Fibroblast of skin of left biceps (primary cell): ENCODE results near the gene PRDM5.
"Not testable (repeated sequence)": the region's sequence is repeated elsewhere in the genome, so short reads cannot be mapped to it uniquely, and the experiment has no call there.

ENCODE experiments used
- DNase-seq, 2 experiments: peaks; one replicate each; pipeline ENCODE4 v3.0.0-alpha.2; 2013; ENCODE audit warnings: low read depth in 2 of 2

PRDM5 gene

DNA sequence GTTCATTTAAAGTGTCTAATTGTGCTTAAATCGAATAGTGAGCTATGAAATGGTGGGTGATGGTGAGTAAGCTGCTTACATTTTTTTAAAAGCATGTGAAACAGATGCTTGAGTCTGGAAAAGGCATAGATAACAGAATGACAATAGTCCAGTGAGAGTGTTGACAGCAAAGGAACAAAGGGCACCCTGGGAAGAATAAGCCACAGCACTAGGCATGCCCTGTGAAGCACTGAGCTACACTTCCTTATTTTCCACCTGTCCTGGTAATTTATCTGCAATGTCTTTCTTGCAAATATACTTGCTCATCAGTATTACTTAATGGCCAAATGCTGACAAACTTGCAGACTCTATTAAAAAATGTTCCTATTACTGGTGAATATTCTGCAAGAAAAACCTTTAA is 168.7 kb downstream of the PRDM5 start:
- no peak for DNase-seq

DNA sequence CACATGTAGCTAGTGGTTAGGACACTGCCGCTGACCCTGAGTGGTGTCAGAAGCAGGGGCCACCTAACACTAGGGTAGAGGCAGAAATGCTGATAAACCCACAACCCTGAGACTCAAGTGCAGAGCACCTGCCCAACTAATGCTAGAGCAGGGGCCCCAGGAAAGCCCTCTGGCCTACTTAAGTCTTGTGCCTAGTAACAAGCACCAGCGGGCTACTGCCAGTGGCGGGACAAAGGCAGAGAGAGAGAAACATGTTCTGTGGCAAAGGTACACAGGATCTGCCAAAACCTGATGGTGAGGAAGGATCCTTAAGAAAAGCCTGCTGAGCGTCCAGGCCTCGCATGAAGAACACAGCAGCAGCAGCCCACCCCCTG is 172.4 kb downstream of the PRDM5 start:
- no peak for DNase-seq

DNA sequence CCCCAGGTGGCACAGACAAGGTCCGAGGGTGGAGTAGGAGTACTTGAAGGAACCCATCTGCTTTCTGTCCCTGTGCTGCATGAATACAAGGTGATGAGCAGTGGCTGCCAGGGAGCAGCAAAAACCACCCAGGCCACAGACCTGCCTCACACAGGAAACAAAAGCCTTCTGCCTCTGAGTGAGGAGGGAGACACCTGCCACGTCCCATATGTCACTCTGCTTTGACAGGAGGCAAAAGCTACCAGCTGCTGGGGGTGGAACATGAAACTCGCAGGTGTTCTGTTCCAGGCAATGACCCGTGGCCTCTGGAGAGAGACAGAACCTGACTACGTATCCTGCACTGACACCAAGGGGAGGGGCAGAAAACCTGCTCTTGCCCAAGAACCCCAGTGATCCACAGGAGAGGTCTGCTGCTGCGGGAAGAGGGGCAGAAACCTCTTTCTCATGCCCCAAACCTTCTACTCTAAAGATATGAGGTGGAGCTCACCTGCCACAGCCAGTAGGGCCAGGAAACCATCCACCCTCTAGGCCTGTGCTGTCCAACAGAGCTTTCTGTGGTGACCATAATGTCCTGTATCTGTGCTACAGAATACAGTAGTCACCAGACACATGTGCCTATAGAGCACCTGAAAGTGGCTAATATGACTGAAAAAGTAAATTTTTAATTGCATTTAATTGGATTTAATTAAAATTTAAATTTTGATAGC is 172.9 kb downstream of the PRDM5 start:
- no peak for DNase-seq

DNA sequence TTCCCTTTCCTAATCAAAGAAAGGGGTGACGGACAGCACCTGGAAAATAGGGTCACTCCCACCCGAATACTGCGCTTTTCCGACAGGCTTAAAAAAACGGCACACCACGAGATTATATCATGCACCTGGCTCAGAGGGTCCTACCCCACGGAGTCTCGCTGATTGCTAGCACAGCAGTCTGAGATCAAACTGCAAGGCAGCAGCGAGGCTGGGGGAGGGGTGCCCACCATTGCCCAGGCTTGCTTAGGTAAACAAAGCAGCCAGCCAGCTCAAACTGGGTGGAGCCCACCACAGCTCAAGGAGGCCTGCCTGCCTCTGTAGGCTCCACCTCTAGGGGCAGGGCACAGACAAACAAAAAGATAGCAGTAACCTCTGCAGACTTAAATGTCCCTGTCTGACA is 180.9 kb downstream of the PRDM5 start:
- not testable (repeated sequence) for DNase-seq

DNA sequence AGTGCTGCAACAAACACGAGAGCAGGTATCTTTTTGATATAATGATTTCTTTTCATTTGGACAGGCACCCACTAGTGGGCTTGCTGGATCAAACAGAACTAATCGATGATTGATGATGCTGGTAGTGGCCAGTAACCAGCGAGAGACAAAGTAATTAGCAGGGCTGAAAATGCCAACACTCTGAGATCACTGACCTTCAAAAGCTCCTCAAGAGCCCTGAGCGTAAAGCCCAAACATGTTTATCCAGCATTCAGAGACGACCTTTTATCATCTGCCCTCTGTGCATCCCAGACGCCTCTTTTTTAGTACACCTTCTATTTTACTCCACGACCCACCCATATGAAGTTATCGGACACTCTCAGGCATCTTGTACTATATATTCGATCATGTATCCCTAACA is 186.2 kb downstream of the PRDM5 start:
- DNase-seq, result no peak

DNA sequence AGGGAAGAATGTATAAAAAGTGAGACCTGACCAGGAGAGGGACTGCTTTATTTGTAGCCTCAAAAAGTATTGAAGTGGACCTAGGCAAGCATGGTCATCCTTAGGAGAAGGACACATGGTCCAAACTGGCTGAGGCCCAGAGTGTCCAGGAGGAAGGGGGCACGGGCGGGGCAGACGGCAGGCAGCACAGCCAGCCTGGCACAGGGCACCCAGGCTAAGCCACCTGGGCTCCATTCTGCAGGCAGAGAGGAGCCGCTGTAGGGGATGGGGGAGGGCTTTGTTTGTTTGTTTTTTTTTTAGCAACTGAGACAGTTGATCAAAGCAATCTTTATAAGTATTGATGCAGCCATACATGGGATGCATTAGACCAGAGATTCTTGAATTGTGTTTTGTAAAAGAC is 188.6 kb downstream of the PRDM5 start:
- DNase-seq, result no peak

DNA sequence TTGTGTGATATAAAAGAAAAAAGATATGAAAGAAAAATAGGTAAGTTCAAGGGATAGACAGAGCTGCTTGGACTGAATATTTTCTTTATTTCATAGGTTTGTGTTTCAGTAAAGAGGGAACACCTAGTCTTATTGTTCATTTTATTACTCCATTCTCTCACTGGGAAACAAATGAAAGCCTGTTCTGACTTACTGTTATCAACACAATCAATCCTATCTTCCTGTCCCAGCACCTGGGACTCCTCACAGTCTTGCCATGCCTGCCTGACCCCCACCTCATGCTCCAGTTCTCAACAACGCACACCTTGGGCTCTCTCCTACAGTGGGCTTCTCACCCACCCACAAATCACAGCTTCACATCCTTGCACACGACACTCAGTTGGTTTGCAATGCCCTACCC is 189.5 kb downstream of the PRDM5 start:
- DNase-seq, result no peak

DNA sequence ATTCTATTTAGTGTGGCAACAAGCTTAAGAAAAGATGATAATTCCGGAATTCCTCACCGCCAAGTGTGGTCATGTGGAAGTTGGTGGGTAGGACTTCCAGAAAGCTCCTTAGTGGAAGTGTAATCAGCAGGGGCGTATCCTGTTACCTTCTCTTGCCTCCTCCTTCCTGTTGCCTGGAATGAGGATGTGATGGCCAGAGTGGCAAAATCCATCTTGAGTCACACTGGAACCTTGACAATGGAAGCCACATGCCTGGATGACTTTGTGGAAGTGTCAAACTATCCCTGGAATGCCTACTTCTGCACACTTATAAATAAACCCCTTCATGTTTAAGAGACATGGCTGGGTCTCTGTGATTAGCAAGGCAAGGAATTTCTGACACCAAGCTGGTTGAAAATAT is 191.0 kb downstream of the PRDM5 start:
- DNase-seq, result no peak

DNA sequence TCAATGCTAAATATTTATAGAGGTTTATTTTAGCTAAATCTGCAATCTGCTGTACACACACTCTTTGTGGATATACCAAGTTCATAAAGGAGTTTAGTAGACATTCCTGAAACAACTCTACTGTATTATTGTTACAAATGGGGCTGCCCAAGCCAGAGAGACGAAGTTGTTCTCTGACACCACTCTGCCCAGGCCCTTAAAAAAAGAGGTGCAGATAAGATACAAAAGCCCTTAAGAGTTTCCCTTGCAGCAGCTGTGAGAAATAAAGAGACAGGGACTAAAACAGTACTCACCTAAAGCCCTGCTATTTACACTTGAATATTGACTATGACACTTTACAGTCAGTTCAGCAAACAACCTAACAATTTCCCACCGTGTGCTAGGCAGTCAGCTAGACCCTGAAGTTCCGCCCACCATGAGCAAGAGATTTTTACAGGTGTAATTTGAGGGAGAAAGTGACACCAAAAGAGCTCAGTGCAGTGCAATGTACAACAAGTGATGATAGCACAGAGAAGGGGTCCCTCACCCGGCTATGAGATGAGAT is 191.7 kb downstream of the PRDM5 start:
- no peak for DNase-seq

DNA sequence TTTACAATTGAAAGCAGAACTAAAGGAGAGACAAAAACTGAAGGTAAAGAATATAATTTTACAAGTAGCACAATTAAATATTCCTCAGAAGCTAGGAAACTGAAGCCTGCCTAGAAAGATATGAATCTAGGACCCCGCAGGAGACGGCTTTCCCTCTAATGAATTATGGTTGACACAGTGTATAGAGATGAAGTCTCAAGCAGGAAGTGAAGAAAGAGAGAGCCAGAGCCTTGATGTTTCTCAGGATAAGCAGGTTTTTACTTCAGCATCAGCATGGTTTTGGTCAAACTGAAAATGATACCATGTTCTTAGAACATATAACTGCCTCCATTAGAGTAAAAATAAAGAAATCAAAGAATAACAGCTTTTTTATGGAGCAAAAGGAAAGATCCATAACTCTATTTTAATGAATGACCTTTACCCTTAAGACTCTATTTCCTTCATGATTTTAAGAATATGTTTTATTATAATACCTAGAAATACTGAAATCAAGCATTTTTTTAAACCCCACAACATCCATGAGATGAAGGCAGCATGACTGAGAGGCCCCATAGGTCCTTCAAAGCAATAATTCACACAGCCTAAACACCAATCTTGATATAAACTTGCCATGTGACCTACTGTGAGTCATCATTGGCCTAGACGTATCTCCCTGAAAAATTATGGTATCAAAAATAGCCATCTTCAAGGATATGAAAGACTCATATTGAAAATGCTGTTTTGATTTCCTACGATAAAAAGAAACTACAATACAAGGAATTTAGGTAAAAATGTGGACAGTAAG is 193.4 kb downstream of the PRDM5 start:
- DNase-seq, result no peak

DNA sequence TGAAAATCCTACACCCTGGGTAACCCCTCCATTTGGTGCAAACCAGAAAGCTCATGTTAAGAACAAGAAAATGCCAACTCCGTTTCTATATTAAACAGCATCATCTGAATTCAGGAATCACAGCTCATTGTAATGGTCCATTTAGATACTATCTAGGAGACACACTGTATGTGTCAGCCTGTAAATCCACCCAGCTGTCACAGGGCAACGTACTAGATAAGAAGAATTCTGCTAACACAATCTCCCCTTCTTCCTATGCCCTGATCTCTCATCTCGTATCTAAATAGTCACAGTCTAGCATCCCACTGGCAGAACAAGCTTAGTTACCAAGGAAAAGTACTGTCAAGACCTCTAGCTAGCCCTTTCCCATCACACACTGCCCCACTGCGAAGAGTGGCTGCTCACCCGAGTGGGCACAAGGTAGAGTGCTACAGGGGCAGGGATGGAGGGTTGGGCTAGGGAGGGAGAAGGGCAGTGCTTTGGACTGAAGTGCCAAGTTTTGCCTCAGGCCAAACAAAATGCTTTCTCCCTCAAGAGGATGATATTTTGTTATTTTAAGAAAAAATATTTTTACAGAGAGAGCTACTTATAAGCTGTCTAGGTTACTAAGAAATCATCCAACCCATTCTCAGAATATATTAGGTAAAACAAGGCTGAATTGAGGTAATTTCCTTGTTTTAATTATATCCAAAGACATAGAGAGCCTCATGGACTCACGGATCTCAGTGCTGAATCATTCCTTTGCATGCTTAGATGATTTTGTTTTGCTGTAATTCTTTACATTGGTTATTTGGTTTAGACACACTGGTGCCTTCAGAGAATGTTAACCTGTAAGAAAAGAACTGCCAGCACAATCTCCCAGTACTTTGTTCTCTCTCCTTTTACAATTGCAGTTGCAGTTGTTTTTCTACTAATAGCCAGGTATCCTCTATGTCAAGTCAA is 196.6 kb downstream of the PRDM5 start:
- no peak for DNase-seq

DNA sequence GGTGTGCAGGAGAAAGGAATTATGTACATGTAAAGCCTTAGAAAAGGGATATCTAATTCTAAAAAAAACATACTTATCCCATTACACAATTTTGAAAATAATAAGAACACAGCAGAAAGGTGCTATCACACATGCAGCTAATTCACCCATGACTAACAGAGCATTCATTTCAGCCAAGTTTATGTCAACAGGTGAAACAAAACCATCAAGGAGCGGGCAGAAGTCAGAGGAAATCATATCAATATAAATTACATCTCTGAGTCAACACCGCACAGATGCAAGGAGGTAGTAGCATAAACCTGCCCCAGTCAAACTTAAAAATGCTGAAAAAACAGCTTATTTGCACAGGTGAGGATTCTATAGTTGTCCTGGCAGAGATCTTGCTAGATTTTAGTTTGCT is 197.9 kb downstream of the PRDM5 start:
- no peak for DNase-seq

DNA sequence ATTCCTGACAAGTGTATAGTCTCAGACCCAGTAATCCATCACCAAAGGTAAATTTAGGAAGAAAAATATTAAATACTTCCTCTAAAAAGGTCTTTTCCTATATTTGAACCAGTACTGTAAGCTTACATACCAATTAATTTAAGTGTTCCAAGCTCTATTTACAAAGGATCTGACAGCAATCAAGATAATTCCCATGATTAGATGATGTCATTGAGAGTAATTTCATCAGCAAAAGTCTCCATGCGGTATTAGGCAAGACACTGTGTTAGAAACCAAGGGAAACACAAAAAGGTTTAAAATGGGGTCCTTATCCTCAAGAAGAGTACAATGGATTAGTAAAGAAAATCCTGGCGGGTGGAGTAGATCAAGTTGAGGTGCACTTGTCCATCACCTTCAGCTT is 198.5 kb downstream of the PRDM5 start:
- no peak for DNase-seq

DNA sequence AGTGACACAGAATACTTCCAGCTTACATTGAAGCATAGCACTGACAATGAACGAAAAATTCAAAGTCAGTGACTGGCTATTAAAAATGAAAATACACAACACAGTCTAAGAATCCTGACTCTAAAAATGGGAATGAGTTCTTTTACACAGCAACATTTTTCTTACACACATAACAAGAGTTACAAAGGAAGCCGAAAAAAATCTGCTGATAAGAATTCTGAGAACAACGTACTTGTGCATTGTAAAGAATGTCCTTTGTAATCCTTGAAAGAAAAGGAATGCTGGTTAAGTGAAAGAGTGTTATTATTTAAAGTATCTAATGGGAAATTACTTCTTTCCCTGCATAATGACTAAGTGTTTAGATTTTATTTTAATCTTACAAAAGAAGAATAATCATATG is 199.4 kb downstream of the PRDM5 start:
- no peak for DNase-seq

DNA sequence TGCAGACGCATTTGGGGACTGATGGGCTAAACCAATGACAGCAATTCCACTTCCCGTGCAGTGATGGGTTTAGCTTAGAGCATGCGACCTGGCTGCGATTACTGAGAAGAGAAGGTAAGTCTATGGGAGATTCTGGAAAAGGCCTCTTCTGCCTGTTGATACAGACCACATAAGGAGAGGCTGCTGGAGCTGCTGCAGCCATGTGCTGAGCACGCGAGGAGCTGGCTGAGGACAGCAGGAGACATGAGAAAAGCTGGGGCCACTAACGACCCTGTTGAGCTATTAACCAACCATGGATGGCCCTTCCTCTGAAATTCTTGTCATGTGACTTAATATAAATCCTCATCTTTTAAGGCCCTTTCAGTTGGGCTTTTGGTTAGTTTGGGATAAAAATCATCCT is 199.9 kb downstream of the PRDM5 start:
- no peak for DNase-seq

DNA sequence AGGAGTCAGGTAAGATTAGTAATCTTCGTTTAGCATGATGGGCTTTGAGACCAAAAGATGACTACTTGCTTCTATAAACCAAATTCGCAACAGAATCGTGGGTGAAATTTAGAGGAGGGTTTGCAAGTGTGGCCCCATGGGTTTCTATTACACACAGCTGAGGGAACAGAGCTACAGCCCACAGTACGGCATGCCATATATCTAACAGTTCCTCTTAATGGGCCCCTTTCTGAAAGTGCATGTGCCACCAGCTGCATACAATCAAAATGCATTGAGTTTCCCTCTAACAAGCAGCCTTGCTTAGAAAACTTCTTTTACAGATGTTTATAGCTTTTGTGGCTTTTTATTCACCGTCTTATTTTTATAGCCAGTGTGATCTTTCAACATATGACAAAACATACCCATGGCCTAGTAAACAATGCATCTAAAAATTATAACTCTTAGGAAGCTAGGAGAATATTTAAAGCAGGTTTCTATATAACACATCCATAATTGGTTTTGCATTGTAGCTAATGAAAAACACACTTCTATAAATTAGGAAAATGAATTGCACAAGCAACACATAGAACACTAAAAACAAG is 202.1 kb downstream of the PRDM5 start:
- DNase-seq, result no peak

DNA sequence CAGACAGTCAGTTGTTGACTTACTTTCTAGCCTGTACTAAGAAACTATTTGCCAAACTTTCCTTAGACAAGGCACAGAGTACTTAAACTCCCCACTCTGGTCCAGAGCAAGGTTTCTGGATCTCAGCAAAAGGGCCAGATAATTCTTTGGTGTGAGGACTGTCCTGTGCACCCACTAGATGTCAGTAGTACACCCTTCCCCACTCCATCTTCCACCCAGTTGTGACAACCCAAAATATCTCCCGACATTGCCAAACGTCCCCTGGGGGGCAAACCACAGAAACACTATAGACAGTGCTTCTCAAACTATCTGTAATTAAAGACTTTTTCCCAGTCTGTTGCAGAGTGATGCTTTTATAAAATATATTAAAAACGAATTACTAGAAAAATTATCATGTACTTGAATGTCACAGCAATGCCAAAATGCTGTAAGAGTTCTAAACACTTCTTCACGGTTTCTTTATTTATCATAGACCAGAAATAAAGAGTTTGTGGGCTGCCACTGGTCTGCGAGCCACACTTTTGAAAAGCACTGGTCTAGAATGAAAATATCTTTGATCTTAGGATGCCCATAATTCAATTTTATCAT is 203.5 kb downstream of the PRDM5 start:
- DNase-seq, result peak; percentile 31 to 35

DNA sequence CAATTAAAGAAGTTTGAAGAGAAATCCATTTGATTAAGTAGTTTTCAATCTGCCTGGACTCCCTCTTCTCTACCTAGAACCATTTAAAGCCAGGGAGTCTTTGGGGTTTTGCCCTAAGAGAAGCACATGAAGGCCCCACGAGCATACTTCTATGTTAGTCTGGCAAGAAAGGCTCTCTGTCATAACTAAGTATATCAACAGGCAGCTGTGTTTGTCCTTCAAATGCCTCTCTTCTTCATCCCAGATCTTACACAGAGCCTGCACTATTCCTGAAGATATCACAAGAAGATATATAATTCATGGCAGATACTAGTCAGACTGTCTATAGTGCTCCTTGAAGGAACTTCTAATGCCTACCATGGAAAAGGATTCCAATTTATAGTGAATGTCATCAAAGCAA is 206.2 kb downstream of the PRDM5 start:
- DNase-seq, result no peak

DNA sequence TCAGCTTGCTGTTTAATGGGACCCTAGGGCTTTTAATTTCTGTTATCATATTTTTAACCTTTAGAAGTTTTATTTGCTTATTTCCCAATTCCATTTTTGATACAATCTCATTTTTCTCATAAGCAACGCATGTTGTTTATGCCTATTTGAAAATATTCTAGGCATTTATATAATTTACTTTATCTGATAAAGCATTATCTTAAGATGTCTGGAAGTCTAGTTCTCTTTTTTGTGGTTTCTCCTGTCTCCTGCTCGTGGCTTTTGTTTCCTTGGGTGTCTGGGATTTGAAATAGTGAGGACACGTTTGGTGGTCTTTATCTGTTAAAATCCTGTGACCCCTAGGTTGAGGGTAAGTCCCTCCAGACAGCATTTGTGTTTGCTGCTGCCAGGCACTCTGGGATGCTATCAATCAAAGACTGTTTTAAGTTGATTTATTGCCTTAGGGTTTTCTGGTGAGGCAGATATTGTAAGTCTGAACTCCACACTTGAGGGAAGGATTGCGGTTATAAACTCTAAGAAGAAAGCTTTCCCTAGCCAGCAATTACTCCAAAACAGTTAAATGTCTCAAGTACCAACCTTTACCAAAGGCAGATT is 208.0 kb downstream of the PRDM5 start:
- DNase-seq, result no peak

DNA sequence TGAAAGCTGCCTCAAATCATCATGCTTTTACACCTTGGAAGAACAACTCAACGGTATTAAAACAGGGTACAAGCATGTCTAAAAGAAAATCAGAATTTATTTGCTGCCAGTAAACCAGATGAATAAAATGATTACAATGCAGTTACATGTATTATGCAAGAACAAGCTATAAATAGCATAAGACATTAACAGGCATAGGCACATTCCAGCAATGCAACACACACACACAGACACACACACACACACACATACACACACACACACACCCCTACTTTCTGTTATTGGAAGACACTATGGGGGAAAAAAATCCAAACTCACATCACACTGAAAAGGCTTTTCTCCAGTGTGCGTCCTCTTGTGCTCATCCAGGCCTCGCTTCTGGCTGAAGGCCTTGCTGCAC is 212.5 kb downstream of the PRDM5 start:
- DNase-seq, result peak; percentile 60 to 70

DNA sequence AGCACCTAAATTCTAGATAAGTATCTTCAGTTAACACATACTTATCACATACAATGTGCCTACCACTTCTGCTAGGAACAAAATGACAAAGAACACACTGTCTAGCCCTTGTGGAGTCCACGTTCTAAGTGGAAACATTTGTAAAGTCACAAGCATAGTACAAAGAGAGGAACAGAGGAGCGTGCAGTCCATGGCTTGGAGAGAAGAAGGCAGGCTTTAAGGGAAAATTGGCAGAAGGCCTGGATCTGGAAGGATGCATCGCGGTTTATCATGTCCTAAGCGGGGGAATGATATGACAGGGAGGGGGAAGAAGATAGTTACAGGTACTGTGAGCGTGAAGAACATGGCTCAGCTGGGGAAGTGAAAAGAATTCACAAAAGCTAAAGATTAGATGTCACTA is 218.0 kb downstream of the PRDM5 start:
- DNase-seq, result no peak
